Gastroesophageal sphincter (tissue), 3 donors: Measurements from ENCODE around the gene GDPGP1.

Experiments used
- CTCF ChIP-seq, 4 experiments: fragments of 200-600 bp in 2 of 4; fragments of 450-650 bp in 2 of 4; sonication (generic) in 1 of 4; IDR thresholded peaks; one replicate each; pipeline ENCODE4 v1.5.1; 2017 to 2019; ENCODE audit warnings: antibody characterized with exemption in 4 of 4, mild to moderate bottlenecking in 2 of 4, moderate library complexity in 2 of 4
- POLR2A ChIP-seq, 2 donors: fragments of 450-650 bp; IDR thresholded peaks; one replicate each; pipeline ENCODE4 v1.6.1; 2017; ENCODE audit warnings: antibody characterized with exemption in 2 of 2, mild to moderate bottlenecking in 2 of 2, moderate library complexity in 1 of 2

GRCh38 chr15:90287101-90287500, 53.1 kb downstream of the GDPGP1 start:
- TF ChIP-seq CTCF (IDR thresholded peaks at IDR 0.05) (no peak), POLR2A (IDR thresholded peaks at IDR 0.05) (no peak)
